ENCODE data around the gene FOXN1.

- no peak for TF ChIP-seq CTCF (IDR thresholded peaks at IDR 0.05)
- TF ChIP-seq EZH2 (IDR thresholded peaks at IDR 0.05) = no peak
- no peak for TF ChIP-seq EZH2phosphoT487 (IDR thresholded peaks at IDR 0.05)
Observed at GRCh38 chr17:28495635-28496034, 10.5 kb upstream of the FOXN1 start.
